ENCODE results near the gene CCDC183. TPM values are rescaled to one million over a fixed set of nuclear protein-coding genes. Genes with fewer than 3 reads are reported as not detected.
A peak's percentile ranks its signal among the peaks of the same experiment; 100 is the strongest.

Gene CCDC183
- total and polyA plus RNA-seq, 10 of the 15 experiments (the other 5 are each of a cell fraction or from before 2014, with no cell fraction given): 0.04 to 1.2 (median 0.55) TPM; not detected in 5

DNA sequence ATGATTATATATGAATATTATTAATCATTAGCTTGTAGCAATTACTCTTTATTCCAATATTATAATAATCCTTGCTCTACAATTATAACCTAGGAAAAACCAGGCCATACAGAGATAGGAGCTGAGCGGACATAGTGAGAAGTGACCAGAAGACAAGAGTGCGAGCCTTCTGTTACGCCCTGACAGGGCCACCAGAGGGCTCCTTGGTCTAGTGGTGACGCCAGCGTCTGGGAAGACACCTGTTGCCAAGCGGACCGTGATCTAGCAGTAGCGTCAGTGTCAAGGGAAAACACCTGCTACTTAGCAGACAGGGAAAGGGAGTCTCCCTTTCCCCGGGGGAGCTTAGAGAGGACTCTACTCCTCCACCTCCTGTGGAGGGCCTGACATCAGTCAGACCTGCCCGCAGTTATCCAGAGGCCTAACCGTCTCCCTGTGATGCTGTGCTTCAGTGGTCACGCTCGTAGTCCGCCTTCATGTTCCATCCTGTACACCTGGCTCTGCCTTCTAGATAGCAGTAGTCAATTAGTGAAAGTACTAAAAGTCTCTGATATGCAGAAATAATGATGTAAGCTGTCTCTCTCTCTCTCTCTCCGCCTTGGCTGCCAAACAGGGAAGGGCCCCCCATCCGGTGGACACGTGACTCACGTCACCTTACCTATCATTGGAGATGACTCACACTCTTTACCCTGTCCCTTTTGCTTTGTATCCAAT lies 29.6 kb upstream of the CCDC183 start (continued):
- TF ChIP-seq EP300 (IDR thresholded peaks at IDR 0.05; ENCODE audit: borderline replicate concordance in 1 of 2, control insufficient read depth in 1 of 2, low read depth in 2 of 2, low read length in 2 of 2) (0 out of 4 replicates have a peak, but pooled peaks of 1 of the 2 experiments have one; percentile 17), RAD51 (IDR thresholded peaks at IDR 0.05) (peak; percentile 97), RAD21 (IDR thresholded peaks at IDR 0.05; ENCODE audit: insufficient read depth, low read depth, low read length) (0 out of 2 replicates have a peak, but pooled peaks have one; percentile 7), NBN (IDR thresholded peaks at IDR 0.05) (peak; percentile 68; the same call in 1 of the 2 replicates), MTA2 (IDR thresholded peaks at IDR 0.05; ENCODE audit: low read depth) (peak; percentile 66; the same call in 1 of the 2 replicates), IKZF2 (IDR thresholded peaks at IDR 0.05) (peak; percentile 72 to 80), ZNF207 (IDR thresholded peaks at IDR 0.05; ENCODE audit: borderline replicate concordance) (0 out of 2 replicates have a peak, but pooled peaks have one; percentile 14)
- TF ChIP-seq, protein P1, sequence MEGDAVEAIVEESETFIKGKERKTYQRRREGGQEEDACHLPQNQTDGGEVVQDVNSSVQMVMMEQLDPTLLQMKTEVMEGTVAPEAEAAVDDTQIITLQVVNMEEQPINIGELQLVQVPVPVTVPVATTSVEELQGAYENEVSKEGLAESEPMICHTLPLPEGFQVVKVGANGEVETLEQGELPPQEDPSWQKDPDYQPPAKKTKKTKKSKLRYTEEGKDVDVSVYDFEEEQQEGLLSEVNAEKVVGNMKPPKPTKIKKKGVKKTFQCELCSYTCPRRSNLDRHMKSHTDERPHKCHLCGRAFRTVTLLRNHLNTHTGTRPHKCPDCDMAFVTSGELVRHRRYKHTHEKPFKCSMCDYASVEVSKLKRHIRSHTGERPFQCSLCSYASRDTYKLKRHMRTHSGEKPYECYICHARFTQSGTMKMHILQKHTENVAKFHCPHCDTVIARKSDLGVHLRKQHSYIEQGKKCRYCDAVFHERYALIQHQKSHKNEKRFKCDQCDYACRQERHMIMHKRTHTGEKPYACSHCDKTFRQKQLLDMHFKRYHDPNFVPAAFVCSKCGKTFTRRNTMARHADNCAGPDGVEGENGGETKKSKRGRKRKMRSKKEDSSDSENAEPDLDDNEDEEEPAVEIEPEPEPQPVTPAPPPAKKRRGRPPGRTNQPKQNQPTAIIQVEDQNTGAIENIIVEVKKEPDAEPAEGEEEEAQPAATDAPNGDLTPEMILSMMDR (IDR thresholded peaks at IDR 0.05 in 2 of 3, conservative IDR thresholded peaks at IDR 0.05 in 1 of 3; ENCODE audit: control insufficient read depth in 2 of 3, extremely low read depth in 1 of 3, insufficient read depth in 1 of 3, low read depth in 3 of 3, low read length in 3 of 3): peak; percentile 17 to 31 (median 22); a peak in 3 of 6 replicates
- TF ChIP-seq, protein P2, sequence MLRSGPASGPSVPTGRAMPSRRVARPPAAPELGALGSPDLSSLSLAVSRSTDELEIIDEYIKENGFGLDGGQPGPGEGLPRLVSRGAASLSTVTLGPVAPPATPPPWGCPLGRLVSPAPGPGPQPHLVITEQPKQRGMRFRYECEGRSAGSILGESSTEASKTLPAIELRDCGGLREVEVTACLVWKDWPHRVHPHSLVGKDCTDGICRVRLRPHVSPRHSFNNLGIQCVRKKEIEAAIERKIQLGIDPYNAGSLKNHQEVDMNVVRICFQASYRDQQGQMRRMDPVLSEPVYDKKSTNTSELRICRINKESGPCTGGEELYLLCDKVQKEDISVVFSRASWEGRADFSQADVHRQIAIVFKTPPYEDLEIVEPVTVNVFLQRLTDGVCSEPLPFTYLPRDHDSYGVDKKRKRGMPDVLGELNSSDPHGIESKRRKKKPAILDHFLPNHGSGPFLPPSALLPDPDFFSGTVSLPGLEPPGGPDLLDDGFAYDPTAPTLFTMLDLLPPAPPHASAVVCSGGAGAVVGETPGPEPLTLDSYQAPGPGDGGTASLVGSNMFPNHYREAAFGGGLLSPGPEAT (IDR thresholded peaks at IDR 0.05; ENCODE audit: low read depth): peak; percentile 35; the same call in 1 of the 2 replicates
